Endothelial cell of umbilical vein (primary cell): ENCODE results near the gene MERTK. TPM values are rescaled to one million over a fixed set of nuclear protein-coding genes. Genes with fewer than 3 reads are reported as not detected.

Source experiments
- BruUV-seq: library from RNA; stranded (reverse); fragments of 400-500 nt; replicated peaks from 2 replicates; lab custom pipeline; 2021; lab: Mats Ljungman, UMichigan
- CTCF ChIA-PET: fragments of 300-600, 350-600 bp; sonication (Branson Sonifier 250); formaldehyde crosslinking; loops from one replicate; lab custom pipeline; 2021; ENCODE audit warnings: antibody characterized with exemption, inconsistent platforms; lab: Charles Lee
- POLR2A ChIA-PET: fragments of 300-600, 350-600 bp; sonication (Branson Sonifier 250); formaldehyde crosslinking; loops from one replicate; lab custom pipeline; 2021; ENCODE audit warnings: antibody characterized with exemption, inconsistent platforms; lab: Charles Lee
- DNase-seq: peaks from one replicate; pipeline ENCODE4 v3.0.0-alpha.2; 2011; ENCODE audit warnings: low read depth, low spot score
- FAIRE-seq: peaks from 2 replicates; lab custom pipeline; 2011; peaks lifted over from hg19 to GRCh38; lab: Jason Lieb, UNC
- H2AFZ ChIP-seq: 2 replicates; pipeline ENCODE4 v1.6.0; 2012; ENCODE audit warnings: low read depth, low read length, control low read depth, inconsistent platforms
- H3K27ac ChIP-seq: 2 replicates; pipeline ENCODE4 v1.5.1; 2011; ENCODE audit warnings: low read depth, mild to moderate bottlenecking, control low read depth, low read length, moderate library complexity; ENCODE audit not compliant: insufficient read depth
- H3K27me3 ChIP-seq, 2 experiments: 2 replicates each; pipeline versions ENCODE4 v1.6.0 to v1.6.1; 2011; ENCODE audit warnings: low read length in 2 of 2, mixed read lengths in 1 of 2; ENCODE audit not compliant: control insufficient read depth in 2 of 2, insufficient read depth in 2 of 2
- H3K36me3 ChIP-seq, 2 experiments: 2 replicates in 1 of 2; 3 replicates in 1 of 2; pipeline ENCODE4 v1.5.1; 2011; ENCODE audit warnings: low read length in 2 of 2, mild to moderate bottlenecking in 1 of 2, moderate library complexity in 1 of 2; ENCODE audit not compliant: control insufficient read depth in 2 of 2, insufficient read depth in 2 of 2; ENCODE audit errors: extremely low read depth in 1 of 2
- H3K4me1 ChIP-seq: 3 replicates; pipeline ENCODE4 v1.5.1; 2011; ENCODE audit warnings: mild to moderate bottlenecking, low read length; ENCODE audit not compliant: control insufficient read depth, insufficient read depth; ENCODE audit errors: extremely low read depth
- H3K4me2 ChIP-seq: 2 replicates; pipeline ENCODE4 v1.6.1; 2011; ENCODE audit warnings: low read length, control low read depth, mixed read lengths; ENCODE audit not compliant: insufficient read depth
- H3K4me3 ChIP-seq, 3 experiments: fragments of 200-600 bp in 1 of 3; sonication (generic), shearing (Covaris generic) in 1 of 3; replicated peaks in 1 of 3; 2 replicates each; pipeline ENCODE4 v1.5.1; 2011 to 2016; ENCODE audit warnings: control low read depth in 3 of 3, low read length in 3 of 3, mild to moderate bottlenecking in 2 of 3, inconsistent platforms in 1 of 3, low read depth in 1 of 3, moderate library complexity in 1 of 3; ENCODE audit not compliant: insufficient read depth in 1 of 3
- H3K79me2 ChIP-seq: 2 replicates; pipeline ENCODE4 v1.6.0; 2012; ENCODE audit warnings: low read length, inconsistent platforms; ENCODE audit not compliant: control insufficient read depth, insufficient read depth
- H3K9ac ChIP-seq: replicated peaks from 2 replicates; pipeline ENCODE3; 2011; ENCODE audit warnings: low read length, control low read depth; ENCODE audit not compliant: insufficient read depth; ENCODE audit errors: extremely low read depth
- H3K9me1 ChIP-seq: replicated peaks from 3 replicates; pipeline ENCODE4 v1.6.0; 2011; ENCODE audit warnings: mild to moderate bottlenecking, low read length; ENCODE audit not compliant: control insufficient read depth, insufficient read depth; ENCODE audit errors: extremely low read depth
- H3K9me3 ChIP-seq: replicated peaks from 2 replicates; pipeline ENCODE4 v1.5.1; 2012; ENCODE audit warnings: low read length, inconsistent platforms; ENCODE audit not compliant: control insufficient read depth, insufficient read depth
- H4K20me1 ChIP-seq: replicated peaks from 2 replicates; pipeline ENCODE3; 2011; ENCODE audit warnings: mild to moderate bottlenecking, low read length; ENCODE audit not compliant: control insufficient read depth, insufficient read depth; ENCODE audit errors: extremely low read depth
- EZH2 ChIP-seq: IDR thresholded peaks from 2 replicates; pipeline ENCODE4 v1.6.1; 2012; ENCODE audit warnings: borderline replicate concordance, low read depth, mild to moderate bottlenecking, moderate library complexity, low read length, inconsistent platforms; ENCODE audit not compliant: severe bottlenecking
- FOS ChIP-seq: IDR thresholded peaks from 2 replicates; pipeline ENCODE4 v1.6.1; 2011; ENCODE audit warnings: mild to moderate bottlenecking, low read length, moderate library complexity, borderline replicate concordance; ENCODE audit not compliant: insufficient read depth
- GATA2 ChIP-seq: IDR thresholded peaks from 2 replicates; pipeline ENCODE4 v1.7.0; 2011; ENCODE audit warnings: low read depth, mild to moderate bottlenecking, moderate library complexity, mixed read lengths, low read length; ENCODE audit not compliant: insufficient read length, insufficient read depth
- JUN ChIP-seq: IDR thresholded peaks from 2 replicates; pipeline ENCODE4 v1.6.1; 2011; ENCODE audit warnings: borderline replicate concordance, low read depth; ENCODE audit not compliant: insufficient read length, insufficient read depth
- MYC ChIP-seq: IDR thresholded peaks from one replicate; pipeline ENCODE4 v1.6.1; 2011; ENCODE audit warnings: mild to moderate bottlenecking, low read depth, low read length
- POLR2A ChIP-seq: IDR thresholded peaks from 2 replicates; pipeline ENCODE4 v1.6.1; 2012; ENCODE audit warnings: low read depth, mild to moderate bottlenecking, control low read depth, low read length
- POLR2AphosphoS5 ChIP-seq: IDR thresholded peaks from 2 replicates; pipeline ENCODE4 v1.6.1; 2012; ENCODE audit warnings: low read depth, mild to moderate bottlenecking, control low read depth, low read length, moderate library complexity; ENCODE audit not compliant: insufficient read depth
- dilution Hi-C: fragments of 300-500 bp; cut with MboI; formaldehyde crosslinking; loops from one replicate; pipeline ENCODE4 v1.15.0; 2019; ENCODE audit warnings: low sequenced_read_pairs; ENCODE audit not compliant: extremely low pct_ligation_motif_present
- intact Hi-C: fragments of 100-400 bp; cut with micrococcal nuclease; formaldehyde crosslinking; loops from one replicate; pipeline ENCODE4 v1.10.0; 2022
- polyA plus RNA-seq, 4 experiments: library from polyadenylated mRNA; depleted of rRNA in 3 of 4; stranded (reverse) in 3 of 4; unstranded in 1 of 4; fragments of >200 nt; gene quantifications; 2 replicates each; pipeline versions ENCODE4 v1.2.1 to v1.2.3, GENCODE V29; 2011 to 2012; ENCODE audit warnings: missing spikeins in 1 of 4
- total RNA-seq: library from RNA; stranded (reverse); gene quantifications from 2 replicates; pipeline ENCODE4 v1.2.3, GENCODE V29; 2021
- TF ChIP-seq, protein P1 (sequence below), 2 donors: IDR thresholded peaks; 1 replicate in 1 of 2; 2 replicates in 1 of 2; pipeline ENCODE4 v1.5.1; 2011; ENCODE audit warnings: low read length in 2 of 2, mild to moderate bottlenecking in 2 of 2, moderate library complexity in 2 of 2, control low read depth in 1 of 2, inconsistent platforms in 1 of 2, low read depth in 1 of 2; ENCODE audit not compliant: insufficient read depth in 1 of 2; ENCODE audit errors: extremely low read depth in 1 of 2
- TF ChIP-seq, protein P2 (sequence below): IDR thresholded peaks from 2 replicates; pipeline ENCODE4 v1.6.1; 2011; ENCODE audit not compliant: insufficient read depth, insufficient read length

The MERTK gene
- total and polyA plus RNA-seq, 2 donors (not counting 3 experiments of a cell fraction or from before 2014, with no cell fraction given), result 37.3 to 39.6 TPM

- BruUV-seq, result no TSS peak
- peak overlapping the region; percentile 78 for H3K27ac ChIP-seq
- ChIA-PET POLR2A (no interaction called here), CTCF (no interaction called here)
- H3K4me1 ChIP-seq, result peaks cover 38% of the 10 kb centered on the region
- H3K9ac ChIP-seq, result no peak overlapping the region
- no peaks in the 10 kb centered on the region for H4K20me1 ChIP-seq
- H3K79me2 ChIP-seq, result peaks cover 2% of the 10 kb centered on the region
- H3K27me3 ChIP-seq, result no peaks in the 10 kb centered on the region
- H3K4me3 ChIP-seq, result no peak overlapping the region
- H3K36me3 ChIP-seq, result peaks cover 7 to 8% of the 10 kb centered on the region in 2 experiments
- H3K9me3 ChIP-seq, result no peaks in the 10 kb centered on the region
- DNase-seq (no peak), FAIRE-seq (no peak)
- H2AFZ ChIP-seq, result no peak overlapping the region
- H3K9me1 ChIP-seq, result no peaks in the 10 kb centered on the region
- dilution Hi-C loops, result no loop called here
- no peak overlapping the region for H3K4me2 ChIP-seq
- TF ChIP-seq POLR2A, result no peak
- TF ChIP-seq, protein P1, sequence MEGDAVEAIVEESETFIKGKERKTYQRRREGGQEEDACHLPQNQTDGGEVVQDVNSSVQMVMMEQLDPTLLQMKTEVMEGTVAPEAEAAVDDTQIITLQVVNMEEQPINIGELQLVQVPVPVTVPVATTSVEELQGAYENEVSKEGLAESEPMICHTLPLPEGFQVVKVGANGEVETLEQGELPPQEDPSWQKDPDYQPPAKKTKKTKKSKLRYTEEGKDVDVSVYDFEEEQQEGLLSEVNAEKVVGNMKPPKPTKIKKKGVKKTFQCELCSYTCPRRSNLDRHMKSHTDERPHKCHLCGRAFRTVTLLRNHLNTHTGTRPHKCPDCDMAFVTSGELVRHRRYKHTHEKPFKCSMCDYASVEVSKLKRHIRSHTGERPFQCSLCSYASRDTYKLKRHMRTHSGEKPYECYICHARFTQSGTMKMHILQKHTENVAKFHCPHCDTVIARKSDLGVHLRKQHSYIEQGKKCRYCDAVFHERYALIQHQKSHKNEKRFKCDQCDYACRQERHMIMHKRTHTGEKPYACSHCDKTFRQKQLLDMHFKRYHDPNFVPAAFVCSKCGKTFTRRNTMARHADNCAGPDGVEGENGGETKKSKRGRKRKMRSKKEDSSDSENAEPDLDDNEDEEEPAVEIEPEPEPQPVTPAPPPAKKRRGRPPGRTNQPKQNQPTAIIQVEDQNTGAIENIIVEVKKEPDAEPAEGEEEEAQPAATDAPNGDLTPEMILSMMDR (IDR thresholded peaks at IDR 0.05; ENCODE audit: extremely low read depth in 1 of 2, insufficient read depth in 1 of 2, low read depth in 1 of 2, low read length in 2 of 2), result no peak
- no peak for TF ChIP-seq FOS
- TF ChIP-seq MYC, result no peak
- no peak for TF ChIP-seq POLR2AphosphoS5
- intact Hi-C loops, result loop anchor here (2.0 kb wide), 1 partner anchor 75 kb away; no protein-coding TSS in a partner anchor
Measured at GRCh38 chr2:111973701-111974100, 75.3 kb downstream of the MERTK start.

GRCh38 chr2:111975053-111975552 is 76.7 kb downstream of the MERTK start:
- Histone ChIP-seq H3K4me1 (peaks cover 38% of the 10 kb centered on the region), H3K36me3 (peaks cover 2 to 5% of the 10 kb centered on the region in 2 experiments), H2AFZ (no peak overlapping the region), H3K4me2 (peak overlapping the region; percentile 3), H3K4me3 (no peak overlapping the region), H3K9ac (peak overlapping the region; percentile 75), H3K9me1 (no peaks in the 10 kb centered on the region), H4K20me1 (no peaks in the 10 kb centered on the region), H3K27me3 (no peaks in the 10 kb centered on the region), H3K27ac (peak overlapping the region; percentile 96), H3K9me3 (no peaks in the 10 kb centered on the region), H3K79me2 (peaks cover 2% of the 10 kb centered on the region)
- dilution Hi-C loops, result no loop called here
- BruUV-seq, result no TSS peak
- intact Hi-C loops, result loop anchor here (1.0 to 2.0 kb wide), 6 partner anchors 9 to 77 kb away; partner anchors contain the start of gene MERTK
- peak; percentile 100 for TF ChIP-seq FOS
- TF ChIP-seq POLR2A, result no peak
- TF ChIP-seq EZH2, result no peak
- TF ChIP-seq JUN, result peak; percentile 96
- TF ChIP-seq POLR2AphosphoS5, result peak; percentile 99
- TF ChIP-seq MYC, result peak; percentile 99
- TF ChIP-seq GATA2, result peak; percentile 83
- TF ChIP-seq, protein P1 (IDR thresholded peaks at IDR 0.05; ENCODE audit: extremely low read depth in 1 of 2, insufficient read depth in 1 of 2, low read depth in 1 of 2, low read length in 2 of 2), result no peak
- TF ChIP-seq, protein P2, sequence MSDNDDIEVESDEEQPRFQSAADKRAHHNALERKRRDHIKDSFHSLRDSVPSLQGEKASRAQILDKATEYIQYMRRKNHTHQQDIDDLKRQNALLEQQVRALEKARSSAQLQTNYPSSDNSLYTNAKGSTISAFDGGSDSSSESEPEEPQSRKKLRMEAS, result peak; percentile 98
- POLR2A ChIA-PET, result interaction anchor here (0.6 to 1.0 kb wide), 3 partner anchors 45 to 77 kb away, joined by 3 to 7 read pairs (median 3); partner anchors contain the start of gene MERTK
- peak; percentile 99 for DNase-seq
- CTCF ChIA-PET, result interaction anchor here (0.6 to 2.9 kb wide), 8 partner anchors 8 to 77 kb away, joined by 3 to 21 read pairs (median 4); no protein-coding TSS in a partner anchor
- FAIRE-seq, result peak; percentile 98
